ENCODE results near the gene DEFB116.
"Not testable (repeated sequence)": the region's sequence is repeated elsewhere in the genome, so short reads cannot be mapped to it uniquely, and the experiment has no call there.

The DEFB116 gene

GRCh38 chr20:31308535-31309162 lies at the start of gene DEFB116:
Gene DEFB116 (minus strand): TSS chr20:31308585. CDS start chr20:31308585, 0 bp downstream.
- DNase-seq (ENCODE audit: low read depth): no peak

GRCh38 chr20:31355981-31356380 lies 47.6 kb upstream of the DEFB116 start:
- no peak for DNase-seq (ENCODE audit: low read depth)

- DNase-seq (ENCODE audit: low read depth): no peak
These were observed 33.1 kb upstream of the DEFB116 start for GRCh38 chr20:31341470-31341869.

GRCh38 chr20:31330893-31331292 lies 22.5 kb upstream of the DEFB116 start:
- no peak for DNase-seq (ENCODE audit: low read depth)

- no peak for DNase-seq (ENCODE audit: low read depth)
These were observed 14.1 kb upstream of the DEFB116 start for GRCh38 chr20:31322504-31322903.

GRCh38 chr20:31284964-31285363 lies 23.4 kb downstream of the DEFB116 start:
- DNase-seq (ENCODE audit: low read depth): not testable (repeated sequence)

GRCh38 chr20:31278178-31278577 lies 30.2 kb downstream of the DEFB116 start:
- no peak for DNase-seq (ENCODE audit: low read depth)

- no peak for DNase-seq (ENCODE audit: low read depth)
These were observed 33.9 kb downstream of the DEFB116 start for GRCh38 chr20:31274441-31274840.

- DNase-seq (ENCODE audit: low read depth): peak; percentile 29
These were observed 48.0 kb downstream of the DEFB116 start for GRCh38 chr20:31260326-31260932.

GRCh38 chr20:31257364-31257763 lies 51.0 kb downstream of the DEFB116 start, which contains the start of gene DEFB115:
Gene DEFB115 (plus strand): TSS chr20:31257664. CDS start chr20:31257664, 0 bp downstream.
- DNase-seq (ENCODE audit: low read depth): no peak

- DNase-seq (ENCODE audit: low read depth): no peak
These were observed 51.4 kb downstream of the DEFB116 start for GRCh38 chr20:31256959-31257358.
